ENCODE results near the gene NIT2. TPM values are rescaled to one million over a fixed set of nuclear protein-coding genes. Genes with fewer than 3 reads are reported as not detected.

The NIT2 gene
- total and polyA plus RNA-seq, 9 of the 15 experiments (the other 6 are each of a cell fraction or from before 2014, with no cell fraction given), result 11.4 to 62.2 (median 22.1) TPM

- FAIRE-seq (no peak), ATAC-seq (no peak), DNase-seq (ENCODE audit: extremely low read depth in 1 of 4, low spot score in 3 of 4) (no peak)
- BruUV-seq (replicated peaks), result no TSS peak
- H3K79me2 ChIP-seq (ENCODE audit: control insufficient read depth, insufficient read depth, low read length), result no peaks in the 10 kb centered on the region
- WGBS (ENCODE audit: insufficient coverage, low coverage, missing lambda C conversion rate), result 86% methylated on average over 2 of the region's 2 CpGs
- no peaks in the 10 kb centered on the region for H3K9me3 ChIP-seq (replicated peaks; ENCODE audit: control insufficient read depth, insufficient read depth, low read depth, low read length)
- no peaks in the 10 kb centered on the region for H3K27me3 ChIP-seq (ENCODE audit: control insufficient read depth in 2 of 2, insufficient read depth in 2 of 2, low read length in 2 of 2)
- peaks cover 80% of the 10 kb centered on the region for H3K36me3 ChIP-seq (ENCODE audit: control insufficient read depth, insufficient read depth, low read length)
- TF ChIP-seq STAT5A (IDR thresholded peaks at IDR 0.05; ENCODE audit: borderline replicate concordance, low read length), result no peak
- TF ChIP-seq, protein P1, sequence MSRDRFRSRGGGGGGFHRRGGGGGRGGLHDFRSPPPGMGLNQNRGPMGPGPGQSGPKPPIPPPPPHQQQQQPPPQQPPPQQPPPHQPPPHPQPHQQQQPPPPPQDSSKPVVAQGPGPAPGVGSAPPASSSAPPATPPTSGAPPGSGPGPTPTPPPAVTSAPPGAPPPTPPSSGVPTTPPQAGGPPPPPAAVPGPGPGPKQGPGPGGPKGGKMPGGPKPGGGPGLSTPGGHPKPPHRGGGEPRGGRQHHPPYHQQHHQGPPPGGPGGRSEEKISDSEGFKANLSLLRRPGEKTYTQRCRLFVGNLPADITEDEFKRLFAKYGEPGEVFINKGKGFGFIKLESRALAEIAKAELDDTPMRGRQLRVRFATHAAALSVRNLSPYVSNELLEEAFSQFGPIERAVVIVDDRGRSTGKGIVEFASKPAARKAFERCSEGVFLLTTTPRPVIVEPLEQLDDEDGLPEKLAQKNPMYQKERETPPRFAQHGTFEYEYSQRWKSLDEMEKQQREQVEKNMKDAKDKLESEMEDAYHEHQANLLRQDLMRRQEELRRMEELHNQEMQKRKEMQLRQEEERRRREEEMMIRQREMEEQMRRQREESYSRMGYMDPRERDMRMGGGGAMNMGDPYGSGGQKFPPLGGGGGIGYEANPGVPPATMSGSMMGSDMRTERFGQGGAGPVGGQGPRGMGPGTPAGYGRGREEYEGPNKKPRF (IDR thresholded peaks at IDR 0.05; ENCODE audit: low read depth, low read length), result no peak
- TF ChIP-seq NFIC (IDR thresholded peaks at IDR 0.05), result peak; percentile 78
- TF ChIP-seq NFIX (CRISPR knock-in tag; IDR thresholded peaks at IDR 0.05; ENCODE audit: low read depth), result peak; percentile 54; the same call in 1 of the 2 replicates
- ChIA-PET POLR2A (interaction anchor here (1.3 kb wide), 1 partner anchor 14 kb away, joined by 3 read pairs; no protein-coding TSS in a partner anchor), CTCF (ENCODE audit: low intra/inter-chr PET ratio) (no interaction called here)
- no peak overlapping the region for H3K27ac ChIP-seq (ENCODE audit: extremely low read depth, low read depth, low read length)
- H3K4me1 ChIP-seq (replicated peaks in 1 of 2; ENCODE audit: control insufficient read depth in 2 of 2, insufficient read depth in 2 of 2, low read length in 2 of 2), result no peaks in the 10 kb centered on the region
- in situ Hi-C loops (cut with MboI), result no loop called here
- no peak overlapping the region for H2AFZ ChIP-seq (ENCODE audit: low read depth, low read length)
- intact Hi-C loops (cut with micrococcal nuclease), result no loop called here
- H3K9ac ChIP-seq (ENCODE audit: insufficient read depth in 1 of 2, low read depth in 2 of 2, low read length in 2 of 2), result no peak overlapping the region
- H3K4me2 ChIP-seq (ENCODE audit: insufficient read depth, low read length), result no peak overlapping the region
- H3K9me1 ChIP-seq (ENCODE audit: control insufficient read depth, insufficient read depth, low read length), result peaks cover 3% of the 10 kb centered on the region
- no peak overlapping the region for H3K4me3 ChIP-seq
- H4K20me1 ChIP-seq (replicated peaks; ENCODE audit: control insufficient read depth, insufficient read depth, low read length), result no peaks in the 10 kb centered on the region
These were observed 31.9 kb downstream of the NIT2 start for GRCh38 chr3:100366424-100366823.
